DND-41 (cell line): ENCODE data around the gene NRG2.
A peak's percentile ranks its signal among the peaks of the same experiment; 100 is the strongest.

Source experiments
- EZH2 ChIP-seq: IDR thresholded peaks from 3 replicates; pipeline ENCODE4 v1.6.1; 2012; ENCODE audit warnings: borderline replicate concordance, low read depth, mild to moderate bottlenecking, moderate library complexity, low read length, inconsistent platforms; ENCODE audit not compliant: severe bottlenecking
- TF ChIP-seq, protein P1 (sequence below): IDR thresholded peaks from 2 replicates; pipeline ENCODE4 v1.5.1; 2012; ENCODE audit warnings: borderline replicate concordance, low read length, moderate library complexity, mild to moderate bottlenecking; ENCODE audit not compliant: poor library complexity, severe bottlenecking; ENCODE audit errors: extremely low read depth

- TF ChIP-seq EZH2, result no peak
- TF ChIP-seq, protein P1, sequence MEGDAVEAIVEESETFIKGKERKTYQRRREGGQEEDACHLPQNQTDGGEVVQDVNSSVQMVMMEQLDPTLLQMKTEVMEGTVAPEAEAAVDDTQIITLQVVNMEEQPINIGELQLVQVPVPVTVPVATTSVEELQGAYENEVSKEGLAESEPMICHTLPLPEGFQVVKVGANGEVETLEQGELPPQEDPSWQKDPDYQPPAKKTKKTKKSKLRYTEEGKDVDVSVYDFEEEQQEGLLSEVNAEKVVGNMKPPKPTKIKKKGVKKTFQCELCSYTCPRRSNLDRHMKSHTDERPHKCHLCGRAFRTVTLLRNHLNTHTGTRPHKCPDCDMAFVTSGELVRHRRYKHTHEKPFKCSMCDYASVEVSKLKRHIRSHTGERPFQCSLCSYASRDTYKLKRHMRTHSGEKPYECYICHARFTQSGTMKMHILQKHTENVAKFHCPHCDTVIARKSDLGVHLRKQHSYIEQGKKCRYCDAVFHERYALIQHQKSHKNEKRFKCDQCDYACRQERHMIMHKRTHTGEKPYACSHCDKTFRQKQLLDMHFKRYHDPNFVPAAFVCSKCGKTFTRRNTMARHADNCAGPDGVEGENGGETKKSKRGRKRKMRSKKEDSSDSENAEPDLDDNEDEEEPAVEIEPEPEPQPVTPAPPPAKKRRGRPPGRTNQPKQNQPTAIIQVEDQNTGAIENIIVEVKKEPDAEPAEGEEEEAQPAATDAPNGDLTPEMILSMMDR, result peak; percentile 86
Observed at GRCh38 chr5:139863855-139864558, 179.1 kb downstream of the NRG2 start.
